Keratinocyte (primary cell): Measurements from ENCODE around the gene PCDHA11. TPM values are rescaled to one million over a fixed set of nuclear protein-coding genes. Genes with fewer than 3 reads are reported as not detected.
"Not testable (repeated sequence)": the region's sequence is repeated elsewhere in the genome, so short reads cannot be mapped to it uniquely, and the experiment has no call there.

ENCODE experiments used
- DNase-seq: peaks from one replicate; pipeline ENCODE4 v3.0.0-alpha.2; 2011; ENCODE audit warnings: low read depth, missing footprints, low spot score
- FAIRE-seq: peaks from 2 replicates; lab custom pipeline; 2011; peaks lifted over from hg19 to GRCh38; lab: Jason Lieb, UNC
- H2AFZ ChIP-seq: 2 replicates; pipeline ENCODE4 v1.6.0; 2012; ENCODE audit warnings: low read length, control low read depth, inconsistent platforms; ENCODE audit not compliant: control insufficient read depth
- H3K27ac ChIP-seq: 2 replicates; pipeline ENCODE4 v1.5.1; 2011; ENCODE audit warnings: low read length; ENCODE audit not compliant: control insufficient read depth, insufficient read depth
- H3K27me3 ChIP-seq: 3 replicates; pipeline ENCODE4 v1.6.0; 2011; ENCODE audit warnings: low read length; ENCODE audit not compliant: control insufficient read depth, insufficient read depth; ENCODE audit errors: extremely low read depth
- H3K36me3 ChIP-seq, 2 experiments: 2 replicates in 1 of 2; 3 replicates in 1 of 2; pipeline ENCODE4 v1.5.1; 2011; ENCODE audit warnings: low read length in 2 of 2, mild to moderate bottlenecking in 1 of 2; ENCODE audit not compliant: control insufficient read depth in 2 of 2, insufficient read depth in 2 of 2; ENCODE audit errors: extremely low read depth in 1 of 2
- H3K4me1 ChIP-seq: 3 replicates; pipeline ENCODE4 v1.5.1; 2011; ENCODE audit warnings: low read length; ENCODE audit not compliant: control insufficient read depth, insufficient read depth; ENCODE audit errors: extremely low read depth
- H3K4me2 ChIP-seq: 3 replicates; pipeline ENCODE4 v1.6.0; 2011; ENCODE audit warnings: low read depth, low read length; ENCODE audit not compliant: control insufficient read depth, insufficient read depth; ENCODE audit errors: extremely low read depth
- H3K4me3 ChIP-seq, 3 experiments: fragments of 200-600 bp in 1 of 3; sonication (generic) in 1 of 3; 2 replicates in 2 of 3; 3 replicates in 1 of 3; pipeline ENCODE4 v1.5.1; 2011 to 2016; ENCODE audit warnings: low read length in 3 of 3, mild to moderate bottlenecking in 3 of 3, control low read depth in 2 of 3, inconsistent platforms in 1 of 3, low read depth in 1 of 3, mixed read lengths in 1 of 3, mixed run types in 1 of 3, moderate library complexity in 1 of 3; ENCODE audit not compliant: control insufficient read depth in 2 of 3, insufficient read depth in 2 of 3; ENCODE audit errors: extremely low read depth in 1 of 3
- H3K79me2 ChIP-seq: 2 replicates; pipeline ENCODE4 v1.6.0; 2012; ENCODE audit warnings: low read length; ENCODE audit not compliant: control insufficient read depth, insufficient read depth
- H3K9ac ChIP-seq: 3 replicates; pipeline ENCODE4 v1.6.0; 2011; ENCODE audit warnings: low read length; ENCODE audit not compliant: control insufficient read depth, insufficient read depth; ENCODE audit errors: extremely low read depth
- H3K9me1 ChIP-seq: 3 replicates; pipeline ENCODE4 v1.6.0; 2011; ENCODE audit warnings: low read length; ENCODE audit not compliant: control insufficient read depth, insufficient read depth; ENCODE audit errors: extremely low read depth
- H3K9me3 ChIP-seq: 2 replicates; pipeline ENCODE4 v1.5.1; 2012; ENCODE audit warnings: low read depth, low read length; ENCODE audit not compliant: control insufficient read depth
- H4K20me1 ChIP-seq: 3 replicates; pipeline ENCODE4 v1.6.0; 2011; ENCODE audit warnings: low read length; ENCODE audit not compliant: control insufficient read depth, insufficient read depth; ENCODE audit errors: extremely low read depth
- EZH2 ChIP-seq: IDR thresholded peaks from one replicate; pipeline ENCODE4 v1.6.1; 2012; ENCODE audit warnings: inconsistent platforms, mild to moderate bottlenecking, low read length, moderate library complexity
- dilution Hi-C: fragments of 300-500 bp; cut with MboI; formaldehyde crosslinking; loops from one replicate; pipeline ENCODE4 v1.7.0; 2020; ENCODE audit warnings: low sequenced_read_pairs; ENCODE audit not compliant: extremely low pct_ligation_motif_present
- polyA plus RNA-seq, 5 experiments: library from polyadenylated mRNA; depleted of rRNA in 3 of 5; stranded (reverse) in 3 of 5; stranded (forward) in 1 of 5; unstranded in 1 of 5; fragments of >200 nt; gene quantifications; 1 replicate in 1 of 5; 2 replicates in 3 of 5; 3 replicates in 1 of 5; pipeline versions ENCODE4 v1.2.1 to v1.2.3, GENCODE V29; 2011 to 2012; ENCODE audit warnings: missing spikeins in 2 of 5, low read depth in 1 of 5, low replicate concordance in 1 of 5
- TF ChIP-seq, protein P1 (sequence below), 3 experiments: IDR thresholded peaks in 1 of 3; conservative IDR thresholded peaks in 1 of 3; optimal IDR thresholded peaks in 1 of 3; 2 replicates in 2 of 3; 3 replicates in 1 of 3; pipeline versions ENCODE3 to v1.5.1; 2011; ENCODE audit warnings: low read length in 3 of 3, mild to moderate bottlenecking in 3 of 3, moderate library complexity in 2 of 3, control low read depth in 1 of 3, inconsistent platforms in 1 of 3; ENCODE audit not compliant: insufficient read depth in 2 of 3; ENCODE audit errors: extremely low read depth in 1 of 3

PCDHA11 gene
- polyA plus RNA-seq, 1 donor (not counting 4 experiments of a cell fraction or from before 2014, with no cell fraction given), result 0.28 TPM

GRCh38 chr5:140842798-140843733, 25.7 kb upstream of the PCDHA11 start:
- Histone ChIP-seq H3K4me3 (no peak overlapping the region), H3K9ac (no peak overlapping the region), H3K27me3 (no peaks in the 10 kb centered on the region), H3K36me3 (no peaks in the 10 kb centered on the region), H3K4me2 (no peak overlapping the region), H3K9me1 (no peaks in the 10 kb centered on the region), H3K9me3 (peaks cover 6% of the 10 kb centered on the region), H3K79me2 (no peaks in the 10 kb centered on the region), H3K27ac (no peak overlapping the region), H4K20me1 (no peaks in the 10 kb centered on the region), H3K4me1 (no peaks in the 10 kb centered on the region), H2AFZ (no peak overlapping the region)
- dilution Hi-C loops, result no loop called here
- FAIRE-seq (no peak), DNase-seq (no peak)
- TF ChIP-seq, protein P1, sequence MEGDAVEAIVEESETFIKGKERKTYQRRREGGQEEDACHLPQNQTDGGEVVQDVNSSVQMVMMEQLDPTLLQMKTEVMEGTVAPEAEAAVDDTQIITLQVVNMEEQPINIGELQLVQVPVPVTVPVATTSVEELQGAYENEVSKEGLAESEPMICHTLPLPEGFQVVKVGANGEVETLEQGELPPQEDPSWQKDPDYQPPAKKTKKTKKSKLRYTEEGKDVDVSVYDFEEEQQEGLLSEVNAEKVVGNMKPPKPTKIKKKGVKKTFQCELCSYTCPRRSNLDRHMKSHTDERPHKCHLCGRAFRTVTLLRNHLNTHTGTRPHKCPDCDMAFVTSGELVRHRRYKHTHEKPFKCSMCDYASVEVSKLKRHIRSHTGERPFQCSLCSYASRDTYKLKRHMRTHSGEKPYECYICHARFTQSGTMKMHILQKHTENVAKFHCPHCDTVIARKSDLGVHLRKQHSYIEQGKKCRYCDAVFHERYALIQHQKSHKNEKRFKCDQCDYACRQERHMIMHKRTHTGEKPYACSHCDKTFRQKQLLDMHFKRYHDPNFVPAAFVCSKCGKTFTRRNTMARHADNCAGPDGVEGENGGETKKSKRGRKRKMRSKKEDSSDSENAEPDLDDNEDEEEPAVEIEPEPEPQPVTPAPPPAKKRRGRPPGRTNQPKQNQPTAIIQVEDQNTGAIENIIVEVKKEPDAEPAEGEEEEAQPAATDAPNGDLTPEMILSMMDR (optimal IDR thresholded peaks at IDR 0.05 in 1 of 3, IDR thresholded peaks at IDR 0.05 in 1 of 3, conservative IDR thresholded peaks at IDR 0.05 in 1 of 3; ENCODE audit: extremely low read depth in 1 of 3, insufficient read depth in 2 of 3, low read length in 3 of 3), result no peak
- TF ChIP-seq EZH2, result no peak

GRCh38 chr5:140848139-140849102, 20.3 kb upstream of the PCDHA11 start, which contains the start of gene PCDHA9:
TSS of gene PCDHA9 (plus strand) at chr5:140848382. CDS start at chr5:140848496, 114 bp downstream.
- H3K9me1 ChIP-seq, H3K36me3 ChIP-seq, H4K20me1 ChIP-seq, H3K4me1 ChIP-seq, H3K79me2 ChIP-seq, dilution Hi-C loops, H3K9ac ChIP-seq, H3K27ac ChIP-seq, DNase-seq, H3K4me2 ChIP-seq, H3K4me3 ChIP-seq, H2AFZ ChIP-seq, H3K27me3 ChIP-seq, H3K9me3 ChIP-seq, FAIRE-seq: not testable (repeated sequence)

GRCh38 chr5:140849831-140850634, 18.7 kb upstream of the PCDHA11 start:
- DNase-seq, H3K27me3 ChIP-seq, H2AFZ ChIP-seq, H3K9me3 ChIP-seq, FAIRE-seq, H3K79me2 ChIP-seq, H3K9ac ChIP-seq, H3K4me3 ChIP-seq, H3K4me2 ChIP-seq, H3K36me3 ChIP-seq, H3K9me1 ChIP-seq, H4K20me1 ChIP-seq, dilution Hi-C loops, H3K27ac ChIP-seq, H3K4me1 ChIP-seq: not testable (repeated sequence)
